HG03565 (cell line): ENCODE results near the gene NUDT21.
"Not testable (repeated sequence)": the region's sequence is repeated elsewhere in the genome, so short reads cannot be mapped to it uniquely, and the experiment has no call there.

ENCODE experiments used
- ATAC-seq: cut with Tn5 transposase; IDR thresholded peaks from one replicate; pipeline ENCODE4 v1.9.1; 2021; ENCODE audit warnings: mild to moderate bottlenecking, moderate library complexity; ENCODE audit not compliant: unreplicated experiment

The NUDT21 gene

DNA sequence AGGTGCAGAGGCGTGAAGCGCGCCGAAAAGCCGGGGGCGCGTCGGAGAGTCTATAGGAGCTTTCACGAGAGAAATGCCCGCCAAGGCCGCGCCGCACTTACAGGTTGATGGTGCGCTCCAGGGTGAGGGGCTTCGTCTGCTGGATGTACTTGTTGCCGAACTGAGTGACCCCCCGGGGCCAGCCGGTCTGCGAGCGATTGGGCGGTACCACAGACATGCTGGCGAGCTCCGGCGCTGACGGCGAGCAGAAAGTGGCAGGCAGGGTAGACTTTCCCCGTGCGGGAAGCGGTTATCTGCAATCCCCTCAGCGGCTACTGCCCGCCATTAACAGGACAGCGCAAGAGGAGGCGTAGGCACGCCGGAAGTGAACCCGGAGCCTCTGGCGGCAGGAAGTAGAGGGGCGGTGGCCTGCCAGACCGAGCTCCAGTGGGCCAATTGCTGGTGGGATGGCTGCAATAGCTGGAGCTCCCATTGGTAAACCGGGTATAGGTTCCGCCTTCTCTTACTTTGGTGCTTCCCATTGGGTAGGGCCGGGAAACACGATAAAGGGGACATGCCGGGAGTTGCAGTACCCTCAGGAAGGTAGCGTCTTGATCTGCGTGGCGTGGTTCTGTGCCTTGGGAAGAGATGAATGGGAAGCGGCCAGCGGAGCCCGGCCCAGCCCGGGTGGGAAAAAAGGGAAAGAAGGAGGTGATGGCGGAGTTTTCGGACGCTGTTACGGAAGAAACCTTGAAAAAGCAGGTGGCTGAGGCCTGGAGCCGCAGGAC, at the start of gene NUDT21, which contains the start of gene OGFOD1:
NUDT21 (minus strand) TSS at position 347 of the 767 bp plus-strand sequence; CDS start at position 217, 130 bp downstream.
OGFOD1 (plus strand) TSS at position 569 of the 767 bp plus-strand sequence; CDS start at position 628, 59 bp downstream.
- ATAC-seq = peak; percentile 93

DNA sequence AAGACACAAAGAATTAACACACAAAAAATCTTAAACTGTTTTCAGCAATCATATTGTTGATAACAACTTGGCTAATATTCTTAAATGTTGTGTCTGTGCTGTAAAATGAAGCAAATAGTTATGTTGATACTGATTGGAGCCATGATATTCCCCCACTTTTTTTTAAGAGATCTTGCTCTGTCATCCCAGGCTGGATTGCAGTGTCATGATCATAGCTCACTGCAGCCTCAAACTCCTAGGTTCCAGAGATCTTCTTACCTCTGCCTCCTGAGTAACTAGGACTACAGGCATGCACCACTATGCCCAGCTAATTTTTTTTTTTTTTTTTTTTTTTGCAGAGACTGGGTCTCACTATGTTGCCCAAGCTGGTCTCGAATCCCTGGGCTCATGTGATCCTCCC, 42.7 kb upstream of the NUDT21 start:
- ATAC-seq = no peak

DNA sequence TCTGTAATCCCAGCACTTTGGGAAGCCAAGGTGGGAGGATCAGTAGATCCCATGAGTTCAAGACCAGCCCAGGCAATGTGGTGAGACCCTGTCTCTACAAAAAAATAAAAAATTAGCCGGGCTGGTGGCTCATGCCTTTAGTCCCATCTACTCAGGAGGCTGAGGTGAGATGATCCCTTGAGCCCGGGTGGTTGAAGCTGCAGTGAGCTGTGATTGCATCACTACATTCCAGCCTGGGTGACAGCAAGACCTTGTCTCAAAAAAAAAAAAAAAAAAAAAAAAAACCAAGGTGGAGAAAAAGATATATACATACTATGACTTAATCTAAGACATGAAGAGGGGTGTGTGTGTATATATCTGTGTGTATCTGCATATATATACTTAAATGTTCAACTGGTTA, 42.0 kb upstream of the NUDT21 start:
- ATAC-seq = no peak

DNA sequence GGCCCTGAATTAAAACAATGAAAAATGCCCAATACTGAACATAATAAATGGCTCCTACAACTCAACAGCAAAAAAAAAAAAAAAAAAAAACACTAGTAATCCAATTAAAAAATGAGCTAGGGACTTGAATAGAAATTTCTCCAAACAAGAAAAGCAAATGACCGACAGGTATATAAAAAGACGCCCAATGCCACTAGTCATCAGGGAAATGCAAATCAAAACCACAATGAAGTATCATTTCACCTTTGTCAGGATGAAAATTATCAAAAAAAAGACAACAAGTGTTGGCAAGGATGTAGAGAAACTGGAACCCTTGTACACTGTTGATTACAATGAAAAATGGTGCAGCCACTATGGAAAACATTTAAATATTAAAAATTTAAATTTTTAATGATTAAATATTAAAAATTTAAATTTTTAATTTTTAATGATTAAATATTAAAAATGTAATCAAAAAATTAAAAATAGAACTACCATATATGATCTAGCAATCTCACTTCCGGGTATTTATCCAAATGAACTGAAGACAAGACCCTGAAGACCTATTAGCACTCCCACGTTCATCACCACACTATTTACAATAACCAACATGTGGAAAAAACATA, 40.6 kb upstream of the NUDT21 start:
- no peak for ATAC-seq

GRCh38 chr16:56488868-56489267, 37.7 kb upstream of the NUDT21 start:
- ATAC-seq = not testable (repeated sequence)

- ATAC-seq = no peak
Observed at GRCh38 chr16:56488035-56488434, 36.9 kb upstream of the NUDT21 start.

- ATAC-seq = no peak
Observed at GRCh38 chr16:56483394-56483793, 32.3 kb upstream of the NUDT21 start.

GRCh38 chr16:56482683-56483236, 31.6 kb upstream of the NUDT21 start:
- ATAC-seq = no peak

DNA sequence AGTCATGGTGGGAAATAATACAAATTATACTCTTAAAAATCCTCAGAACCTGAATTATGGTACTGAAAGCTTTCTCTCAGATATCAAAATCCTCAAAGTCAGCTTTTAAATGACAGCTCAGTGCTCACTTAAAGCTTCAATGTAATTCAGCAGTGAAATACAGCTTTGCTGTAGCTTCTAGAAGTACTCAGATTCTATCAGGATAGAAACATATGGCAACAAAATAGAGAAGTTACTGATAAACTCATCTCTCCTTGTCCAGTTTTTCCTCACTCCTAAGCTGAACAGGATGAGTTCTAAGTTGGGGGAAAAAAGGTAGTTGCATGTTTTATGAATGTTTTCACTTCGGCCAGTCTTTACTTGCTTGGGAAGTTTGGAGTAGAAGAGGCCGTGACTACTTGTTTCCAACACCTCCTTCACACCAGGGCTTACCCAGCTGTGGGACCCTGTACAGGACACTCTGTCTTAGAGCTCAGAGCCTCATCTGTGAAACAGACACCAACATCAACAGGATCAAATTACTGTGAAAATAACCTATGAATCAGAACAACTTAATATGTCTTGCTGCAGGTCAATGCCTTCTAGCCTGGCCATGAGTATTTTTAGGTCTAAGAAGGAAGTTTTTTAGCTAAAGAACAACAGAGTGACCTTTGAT, 30.5 kb upstream of the NUDT21 start:
- no peak for ATAC-seq

DNA sequence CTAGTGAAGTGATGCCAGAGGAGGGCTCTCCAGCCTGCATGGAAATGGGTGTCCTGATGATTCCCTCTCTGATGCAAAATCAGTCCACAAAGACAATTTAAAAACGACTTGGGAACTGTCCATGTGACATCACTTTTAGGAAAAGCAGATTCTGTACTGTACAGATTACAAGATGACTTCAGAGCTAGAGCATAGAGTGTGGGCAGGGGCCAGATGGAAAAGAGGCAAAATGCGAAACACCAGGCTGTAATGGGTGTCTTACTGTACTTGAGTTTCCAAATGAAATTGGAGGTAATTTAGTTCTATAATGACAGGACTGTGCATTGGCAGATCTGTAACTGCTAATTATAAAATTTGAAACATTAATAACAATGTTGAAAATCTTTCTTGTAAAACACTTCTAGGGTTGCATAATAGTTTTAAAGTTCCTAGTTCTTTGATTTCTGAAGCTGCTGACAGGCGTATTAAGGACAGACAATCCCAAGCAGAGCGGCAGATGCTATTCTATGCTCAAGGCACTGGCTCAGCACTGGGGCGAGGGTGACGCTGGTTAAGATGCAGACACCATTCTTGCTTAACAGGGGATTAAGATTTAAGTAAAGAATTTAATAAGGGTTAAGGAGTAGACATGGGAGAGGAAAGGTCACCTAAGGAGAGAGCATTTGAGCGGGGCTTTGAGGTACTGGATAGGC, 29.8 kb upstream of the NUDT21 start:
- no peak for ATAC-seq

DNA sequence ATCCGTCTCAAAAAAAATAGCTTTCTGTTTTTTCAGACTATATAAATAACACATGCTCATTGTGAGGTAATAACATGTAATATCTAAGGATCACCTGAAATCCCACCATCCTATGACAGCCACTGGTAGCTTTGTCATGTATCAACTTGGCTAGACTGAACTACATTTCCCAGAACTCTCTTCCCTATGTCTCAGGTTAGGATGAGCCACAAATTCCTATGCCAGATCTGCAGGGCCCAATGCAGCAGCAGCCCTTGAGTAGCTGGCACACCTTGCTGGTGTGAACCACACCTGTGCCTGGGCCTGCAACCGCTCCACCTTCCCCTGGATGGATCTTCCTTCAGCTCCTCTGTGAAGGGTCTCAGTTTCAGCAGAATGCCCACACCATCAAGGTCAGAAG, 28.3 kb upstream of the NUDT21 start:
- ATAC-seq = no peak

- no peak for ATAC-seq
Observed at GRCh38 chr16:56478281-56479049, 27.3 kb upstream of the NUDT21 start.

DNA sequence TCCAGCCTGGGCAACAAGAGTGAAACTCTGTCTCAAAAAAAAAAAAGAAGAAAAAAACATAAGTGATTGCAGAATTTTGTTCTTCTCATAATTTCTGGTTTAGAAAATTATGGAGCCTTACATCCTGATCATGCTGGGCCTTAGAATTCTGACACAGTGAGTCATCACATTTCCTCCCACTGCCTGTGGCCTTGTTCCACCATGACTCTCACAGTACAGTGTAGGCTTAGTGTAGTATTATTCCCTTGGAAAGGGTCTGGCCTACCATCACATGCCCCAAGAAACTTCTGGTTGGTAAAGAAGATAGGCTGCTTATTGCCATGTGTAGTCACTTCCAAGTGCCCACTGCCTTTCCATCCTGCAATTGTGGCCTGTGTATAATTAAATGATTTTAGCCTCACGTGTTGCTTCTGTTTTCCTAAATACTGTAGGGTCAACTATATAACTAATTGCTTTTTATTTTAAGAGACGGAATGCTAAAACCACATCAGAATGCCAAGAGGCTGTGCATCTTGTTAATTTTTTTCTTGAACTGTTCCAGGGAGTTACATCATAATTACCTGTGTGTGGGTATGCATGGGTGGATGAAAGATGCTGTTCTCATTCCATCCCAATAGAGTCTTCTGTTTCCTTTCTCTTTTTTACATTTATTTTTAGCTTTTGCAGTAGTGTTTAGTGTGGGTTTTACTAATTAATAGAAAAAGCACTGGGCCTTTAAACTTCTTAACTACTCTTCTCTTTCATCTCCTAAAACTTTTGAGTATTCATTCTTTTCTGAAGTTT, 26.2 kb upstream of the NUDT21 start:
- no peak for ATAC-seq

GRCh38 chr16:56475201-56475600, 24.1 kb upstream of the NUDT21 start:
- ATAC-seq = no peak

- ATAC-seq = no peak
Observed at GRCh38 chr16:56470666-56471065, 19.5 kb upstream of the NUDT21 start.

- ATAC-seq = no peak
Observed at GRCh38 chr16:56470232-56470631, 19.1 kb upstream of the NUDT21 start.

DNA sequence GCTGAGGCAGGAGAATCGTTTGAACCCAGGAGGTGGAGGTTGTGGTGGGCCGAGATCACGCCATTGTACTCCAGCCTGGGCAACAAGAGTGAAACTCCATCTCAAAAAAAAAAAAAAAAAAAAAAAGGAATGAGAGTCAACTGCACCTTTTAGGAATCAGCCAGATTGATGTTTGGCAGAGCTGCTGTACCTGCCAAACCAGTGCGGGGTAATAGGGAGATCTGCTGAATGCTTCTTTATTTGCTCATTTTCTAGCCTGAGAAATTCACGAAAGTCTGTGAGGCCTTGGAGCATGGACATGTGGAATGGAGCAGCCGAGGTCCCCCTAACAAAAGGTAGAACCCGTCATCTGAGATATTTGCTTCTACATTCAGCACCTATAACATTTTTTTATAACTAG, 18.6 kb upstream of the NUDT21 start:
- no peak for ATAC-seq

- no peak for ATAC-seq
Observed at GRCh38 chr16:56468800-56469199, 17.7 kb upstream of the NUDT21 start.

DNA sequence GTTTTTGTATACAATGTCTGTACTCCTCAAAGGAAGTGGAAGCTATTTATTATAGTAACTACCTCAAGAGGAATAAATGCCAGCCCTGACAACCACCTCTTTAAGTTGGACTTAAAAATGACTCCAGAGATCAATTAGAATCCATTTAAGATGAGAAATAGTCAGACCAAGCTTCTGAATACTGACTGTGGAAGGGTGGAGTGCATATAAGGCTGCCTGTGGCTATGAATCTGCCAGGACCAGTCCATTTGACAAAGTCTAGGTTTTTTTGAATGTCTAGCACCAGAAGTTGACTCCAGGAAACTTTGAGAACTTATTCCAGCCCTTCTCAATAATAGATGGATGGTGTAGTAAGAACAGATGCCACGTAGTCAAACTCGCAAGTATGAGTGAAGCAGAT, 15.2 kb upstream of the NUDT21 start:
- ATAC-seq = no peak

DNA sequence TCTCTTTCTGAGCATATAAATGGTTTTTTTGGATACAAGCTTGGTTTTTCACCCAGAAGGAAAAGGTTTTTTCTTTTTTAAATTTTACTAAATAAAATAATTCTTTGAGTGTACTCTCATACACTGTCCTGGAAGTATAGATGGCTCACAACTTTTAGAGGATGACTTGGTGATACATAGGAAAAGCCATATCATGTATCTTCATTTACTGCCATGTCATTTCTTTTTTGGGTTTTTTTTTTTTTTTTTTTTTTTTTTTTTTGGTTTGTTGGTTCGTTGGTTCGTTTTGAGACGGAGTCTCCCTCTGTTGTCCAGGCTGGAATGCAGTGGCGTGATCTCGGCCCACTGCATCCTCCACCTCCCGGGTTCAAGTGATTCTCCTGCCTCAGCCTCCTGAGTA, 12.0 kb upstream of the NUDT21 start:
- ATAC-seq = no peak
